HG03439 (cell line): ENCODE results near the gene CAPN7.

ENCODE experiments used
- ATAC-seq: cut with Tn5 transposase; IDR thresholded peaks from one replicate; pipeline ENCODE4 v1.9.1; 2021; ENCODE audit warnings: mild to moderate bottlenecking, moderate library complexity; ENCODE audit not compliant: unreplicated experiment

The CAPN7 gene

DNA sequence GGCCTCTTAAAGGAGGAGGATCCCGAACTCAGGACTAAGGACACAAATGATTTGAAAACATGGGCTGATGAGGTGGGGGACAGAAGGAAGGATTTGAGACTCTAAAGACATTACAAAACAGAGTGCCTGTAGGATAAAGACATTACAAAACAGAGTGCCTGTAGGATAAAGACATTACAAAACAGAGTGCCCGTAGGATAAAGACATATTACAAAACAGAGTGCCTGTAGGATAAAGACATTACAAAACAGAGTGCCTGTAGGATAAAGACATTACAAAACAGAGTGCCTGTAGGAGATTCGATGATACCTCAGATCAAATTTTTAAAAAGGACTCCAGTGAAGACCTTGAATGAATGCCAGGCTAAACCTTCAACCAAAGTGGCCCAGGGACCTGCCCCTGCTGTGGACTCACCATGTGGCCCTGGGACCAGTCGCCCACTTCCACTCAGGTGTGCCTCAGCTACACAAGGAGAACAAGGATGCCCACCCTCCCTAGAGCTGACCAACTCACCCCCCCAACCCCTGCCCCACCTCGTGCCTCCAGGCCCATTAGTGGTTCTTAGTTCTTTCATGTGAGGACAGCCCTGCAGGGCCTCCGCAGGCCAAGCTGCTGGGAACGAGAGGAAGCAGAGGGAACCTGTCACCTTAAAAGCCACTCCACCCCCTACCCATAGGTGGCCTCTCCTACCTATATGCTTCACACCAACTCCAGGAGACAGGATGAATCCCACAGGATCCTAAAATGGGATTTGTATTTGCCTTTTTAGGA is 66.6 kb downstream of the CAPN7 start:
- no peak for ATAC-seq

DNA sequence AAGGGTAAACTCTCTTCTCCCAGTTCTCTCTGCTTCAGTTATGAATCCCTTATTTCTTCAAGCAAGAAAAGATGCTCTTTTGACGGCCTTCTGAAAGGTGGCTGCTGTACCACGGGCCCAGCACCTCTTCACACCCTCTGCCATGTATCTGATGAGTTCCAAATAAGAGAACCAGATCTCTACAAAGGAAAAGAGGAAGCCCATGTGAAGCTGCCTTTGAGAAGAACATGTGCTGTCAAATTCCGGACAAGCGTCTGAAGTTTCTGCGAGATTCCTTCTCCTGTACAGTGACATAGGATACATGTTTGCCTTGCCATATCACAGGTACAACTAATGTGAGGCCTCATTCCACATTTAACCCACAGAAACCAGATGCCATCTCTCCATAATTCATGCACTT is 67.2 kb downstream of the CAPN7 start:
- no peak for ATAC-seq

DNA sequence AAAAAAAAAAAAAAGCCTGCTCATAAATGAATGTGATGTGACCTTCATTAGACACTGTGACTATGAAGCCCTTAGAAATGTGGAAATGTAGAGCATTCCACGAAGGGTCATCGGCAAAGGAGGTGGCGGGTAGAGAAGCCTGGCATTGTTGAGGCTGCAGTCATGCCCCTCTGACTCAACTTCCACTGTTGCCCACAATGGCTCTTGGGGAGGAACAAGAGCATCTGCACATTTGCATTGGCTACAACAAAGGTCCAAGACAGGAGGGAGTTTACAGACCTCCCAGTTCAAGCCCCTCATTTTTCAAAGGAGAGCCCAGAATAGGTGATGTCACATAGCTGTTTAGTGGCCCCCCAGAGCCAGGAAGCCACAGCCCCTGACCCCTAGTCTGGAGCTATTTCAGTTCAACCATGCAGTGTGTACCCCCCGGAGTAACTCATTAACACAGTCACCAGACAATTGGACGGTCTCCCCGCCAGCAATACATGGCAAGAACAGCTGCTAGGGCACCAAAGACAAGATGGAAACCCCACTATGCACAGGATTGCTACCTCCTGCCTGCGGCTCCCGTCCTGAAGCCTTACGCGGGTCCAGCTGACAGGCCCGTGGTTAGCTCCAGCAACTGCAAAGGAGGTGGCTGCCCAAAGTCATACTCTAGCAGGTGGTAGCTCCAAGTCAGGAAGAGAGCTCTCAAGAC is 70.1 kb downstream of the CAPN7 start:
- ATAC-seq: no peak

DNA sequence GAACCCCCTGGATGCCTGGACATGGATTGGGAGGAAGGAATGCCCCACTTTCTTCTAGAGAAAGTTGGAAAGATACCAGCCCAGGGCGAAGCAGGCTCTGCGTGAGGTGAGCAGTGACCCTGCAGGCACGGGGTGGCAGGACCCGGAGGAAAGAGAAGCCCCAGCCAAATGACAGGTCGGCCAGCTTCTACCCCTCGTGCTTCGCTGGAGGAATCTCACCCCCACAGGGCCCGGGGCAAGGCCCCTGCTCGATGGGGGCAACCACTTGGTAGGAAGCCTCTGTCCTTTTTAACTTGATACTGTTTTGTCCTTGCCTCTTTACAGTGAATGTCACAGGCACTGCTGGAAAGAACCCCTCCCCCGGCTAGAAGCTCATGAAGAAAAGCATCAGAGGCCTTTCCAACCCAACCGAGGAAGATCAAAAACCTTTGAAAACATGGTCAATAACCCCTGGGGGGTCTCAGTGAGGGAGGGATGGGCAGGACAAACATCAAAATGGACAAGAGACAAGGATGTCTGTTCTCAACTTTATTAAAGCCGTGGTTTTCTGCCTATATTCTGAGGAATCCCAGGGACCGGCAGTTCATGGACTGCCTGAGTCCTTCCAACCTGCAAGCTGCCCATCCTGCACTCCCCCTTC is 71.9 kb downstream of the CAPN7 start:
- no peak for ATAC-seq

DNA sequence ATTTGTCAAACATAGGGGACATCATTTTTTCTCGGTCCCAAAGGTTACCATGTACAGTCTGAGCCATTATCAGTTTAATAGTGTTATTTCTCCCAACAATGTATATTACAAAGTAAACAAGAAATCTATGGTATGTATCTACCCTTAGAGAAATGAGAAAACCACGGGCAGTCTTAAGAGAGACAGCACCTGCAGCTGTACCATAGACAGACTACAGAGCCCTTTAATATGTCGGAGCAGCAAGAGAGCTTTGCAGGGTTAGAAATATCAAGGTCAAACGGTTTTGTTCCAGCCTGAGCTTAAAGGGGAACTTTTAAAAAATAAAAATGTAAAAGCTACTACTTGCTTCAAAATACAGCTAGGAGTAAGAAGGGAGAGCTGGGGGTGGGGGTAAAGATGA is 73.2 kb downstream of the CAPN7 start:
- ATAC-seq: no peak

DNA sequence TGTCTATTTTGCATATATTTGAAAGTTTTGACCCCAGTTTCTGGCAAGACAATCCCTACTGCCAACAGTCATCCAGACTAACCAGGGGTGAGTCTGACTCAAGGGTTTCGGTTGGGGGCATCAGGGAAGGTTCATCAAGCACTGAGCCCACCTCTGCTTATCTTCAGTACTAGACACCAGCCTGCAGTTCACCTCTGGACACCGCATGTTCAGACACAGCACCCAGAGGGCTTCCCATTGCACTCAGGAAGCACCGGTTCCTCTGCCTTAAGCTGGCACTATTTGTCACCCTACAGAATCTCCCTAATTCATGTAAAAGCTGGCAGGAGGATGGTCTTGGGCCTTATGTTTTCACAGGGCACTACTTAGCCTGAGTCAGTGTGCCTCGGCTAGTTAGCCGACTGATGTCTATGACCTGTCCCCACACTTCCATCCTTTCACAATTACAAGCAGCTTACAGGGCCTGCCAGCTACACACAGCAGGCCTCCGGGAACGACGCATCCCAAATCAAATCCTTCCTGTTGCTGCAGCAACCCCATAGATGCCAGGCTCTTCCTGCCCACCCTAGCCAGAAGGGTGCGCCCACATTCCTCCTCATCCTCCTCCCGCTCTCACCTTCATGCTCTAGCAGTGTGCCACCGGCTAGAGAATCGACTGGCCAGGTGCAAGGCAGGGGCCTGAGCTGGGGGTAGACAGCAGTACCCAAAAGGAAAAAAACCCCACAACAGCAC is 73.8 kb downstream of the CAPN7 start:
- no peak for ATAC-seq

DNA sequence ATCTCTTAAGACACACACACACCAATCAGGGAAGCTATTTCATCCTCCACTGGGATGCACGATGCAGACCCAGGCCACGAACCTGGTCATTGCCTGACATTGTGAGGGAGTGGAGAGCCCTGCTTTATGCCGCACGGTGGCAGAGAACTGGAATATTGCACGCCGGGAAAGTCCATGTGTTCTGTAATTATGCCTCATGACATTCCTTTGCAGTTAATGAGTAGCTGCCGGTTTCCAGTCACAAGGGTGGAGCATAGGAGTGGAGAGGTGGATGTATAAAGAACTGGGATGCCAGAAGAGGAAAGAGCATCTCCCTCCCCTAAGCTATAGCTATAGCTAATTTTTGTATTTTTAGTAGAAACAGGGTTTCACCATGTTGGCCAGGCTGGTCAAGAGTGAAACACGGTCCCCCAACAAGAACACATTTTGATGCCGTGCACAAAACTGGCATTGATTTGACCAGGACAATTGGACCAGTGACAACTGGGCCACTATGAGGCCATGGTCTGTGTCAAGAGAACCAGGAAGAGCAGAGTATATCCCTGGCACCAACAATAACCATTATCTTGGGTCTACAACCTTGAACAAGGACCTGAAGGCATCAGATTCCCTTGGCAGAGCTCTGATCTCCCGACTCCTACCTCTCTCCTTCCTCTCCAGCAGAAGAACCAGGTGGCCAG is 74.9 kb downstream of the CAPN7 start:
- no peak for ATAC-seq

DNA sequence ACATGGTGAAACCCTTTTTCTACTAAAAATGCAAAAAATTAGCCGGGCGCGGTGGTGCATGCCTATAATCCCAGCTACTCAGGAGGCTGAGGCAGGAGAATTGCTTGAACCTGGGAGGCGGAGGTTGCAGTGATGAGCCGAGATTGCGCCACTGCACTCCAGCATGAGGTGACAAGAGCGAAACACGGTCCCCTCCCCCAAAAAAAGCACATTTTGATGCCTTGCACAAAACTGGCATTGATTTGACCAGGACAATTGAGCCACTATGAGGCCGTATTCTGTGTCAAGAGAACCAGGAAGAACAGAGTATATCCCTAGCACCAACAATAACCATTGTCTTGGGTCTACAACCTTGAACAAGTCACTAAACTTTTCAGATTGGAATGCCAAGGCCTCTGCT is 75.8 kb downstream of the CAPN7 start:
- no peak for ATAC-seq

DNA sequence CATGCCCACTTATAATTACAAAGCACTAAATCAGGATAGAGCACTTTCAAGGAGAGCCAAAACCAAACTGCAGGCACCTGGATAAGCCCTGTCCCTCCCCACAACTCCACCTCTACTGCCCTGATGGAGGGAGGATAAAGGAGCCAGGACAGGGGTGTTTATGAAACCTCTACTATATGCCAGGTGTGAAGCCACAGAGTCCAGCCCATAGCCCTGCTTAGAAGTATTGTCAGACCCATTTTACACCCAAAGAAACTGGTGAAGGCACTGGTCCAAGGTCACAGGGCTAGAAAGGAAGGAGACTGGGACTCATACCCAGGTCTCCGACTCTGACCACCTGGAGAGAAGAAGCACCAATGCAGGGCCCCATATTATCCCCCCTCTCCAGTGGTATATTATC is 77.7 kb downstream of the CAPN7 start:
- ATAC-seq: no peak

DNA sequence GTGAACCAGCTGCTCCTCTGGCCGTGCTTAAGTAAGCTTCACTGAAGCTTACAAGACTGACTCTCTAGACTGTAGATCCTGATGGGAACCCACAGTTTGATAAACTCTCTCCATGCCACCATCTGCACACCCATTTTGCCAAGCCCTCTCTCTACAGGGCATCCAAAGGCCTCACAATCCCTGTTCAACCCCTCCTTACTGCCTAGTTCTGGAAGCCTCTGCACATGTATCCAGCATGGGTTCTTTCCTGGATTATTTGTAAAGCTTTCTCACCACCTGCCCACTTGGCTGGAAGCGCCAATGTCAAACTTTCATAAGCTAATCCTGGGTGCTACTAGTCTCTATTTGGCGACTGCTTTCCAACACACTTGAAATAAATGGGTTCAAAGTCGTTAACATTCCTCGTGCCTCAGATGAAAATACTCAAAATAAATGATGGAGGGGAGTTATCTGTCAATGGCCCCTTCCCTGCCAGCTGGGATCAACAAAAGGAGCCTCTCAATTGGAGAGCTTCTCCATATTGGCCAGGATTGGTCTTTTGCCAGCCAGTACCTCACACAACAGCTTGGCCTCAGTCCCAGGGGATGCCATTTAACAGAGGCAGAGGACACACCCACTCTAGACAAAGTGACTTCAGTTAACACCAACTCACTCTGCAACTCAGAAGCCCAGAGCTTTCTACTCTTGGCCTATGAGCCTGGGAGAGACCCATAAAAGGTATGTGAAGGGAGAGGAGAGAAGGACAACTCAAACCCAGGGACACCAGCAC is 78.3 kb downstream of the CAPN7 start:
- no peak for ATAC-seq

DNA sequence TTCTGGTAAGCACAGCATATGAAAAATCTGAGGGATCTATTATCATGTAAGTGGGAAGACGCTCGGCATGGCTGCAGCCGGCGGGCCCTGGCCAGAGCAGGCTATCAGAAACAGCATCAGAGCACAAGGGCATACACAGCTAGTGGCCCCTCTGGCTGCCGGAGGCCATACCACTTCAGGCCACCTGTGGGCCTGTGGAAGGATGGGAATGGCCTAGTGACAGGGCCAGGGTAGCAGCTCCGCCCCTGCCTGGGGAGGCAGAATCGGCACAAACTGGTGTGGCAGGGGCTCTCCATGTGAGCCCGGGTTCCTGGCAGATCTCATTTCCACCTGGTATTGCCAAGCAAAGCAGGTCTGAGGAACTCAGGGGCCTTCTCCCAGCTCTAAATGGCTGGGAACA is 80.0 kb downstream of the CAPN7 start:
- ATAC-seq: no peak

DNA sequence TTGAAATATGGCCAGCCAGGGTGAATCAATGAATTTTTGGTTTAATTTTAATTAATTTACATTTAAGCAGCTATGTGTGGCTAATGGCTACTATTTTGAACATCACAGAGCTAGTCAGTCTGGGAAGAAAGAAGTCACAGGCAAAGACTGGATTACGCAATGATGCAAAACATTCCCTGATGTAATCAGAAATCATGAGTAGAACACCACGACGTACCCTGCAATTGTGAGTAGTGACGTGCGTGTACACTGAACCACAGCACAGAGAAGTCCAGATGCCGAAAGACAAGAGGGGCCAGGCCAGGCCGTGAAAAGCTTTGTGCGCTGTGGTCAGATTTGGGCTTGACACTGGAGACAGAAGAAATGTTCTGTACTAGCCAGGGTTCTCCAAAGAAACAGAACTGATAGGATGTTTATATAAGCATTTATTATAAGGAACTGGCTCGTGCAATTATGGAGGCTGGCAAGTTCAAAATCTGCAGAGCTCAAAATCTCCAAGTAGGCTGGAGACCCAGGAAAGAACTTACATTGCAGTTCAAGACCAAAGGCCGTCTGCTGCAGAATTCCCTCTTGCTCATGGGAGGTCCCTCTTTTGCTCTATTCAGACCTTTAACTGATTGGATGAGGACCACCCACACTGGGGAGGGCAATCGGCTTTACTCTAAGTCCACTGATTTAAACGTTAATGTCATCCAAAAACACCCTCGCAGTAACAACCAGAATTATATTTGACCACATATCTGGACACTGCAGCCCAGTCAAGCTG is 81.7 kb downstream of the CAPN7 start:
- no peak for ATAC-seq

DNA sequence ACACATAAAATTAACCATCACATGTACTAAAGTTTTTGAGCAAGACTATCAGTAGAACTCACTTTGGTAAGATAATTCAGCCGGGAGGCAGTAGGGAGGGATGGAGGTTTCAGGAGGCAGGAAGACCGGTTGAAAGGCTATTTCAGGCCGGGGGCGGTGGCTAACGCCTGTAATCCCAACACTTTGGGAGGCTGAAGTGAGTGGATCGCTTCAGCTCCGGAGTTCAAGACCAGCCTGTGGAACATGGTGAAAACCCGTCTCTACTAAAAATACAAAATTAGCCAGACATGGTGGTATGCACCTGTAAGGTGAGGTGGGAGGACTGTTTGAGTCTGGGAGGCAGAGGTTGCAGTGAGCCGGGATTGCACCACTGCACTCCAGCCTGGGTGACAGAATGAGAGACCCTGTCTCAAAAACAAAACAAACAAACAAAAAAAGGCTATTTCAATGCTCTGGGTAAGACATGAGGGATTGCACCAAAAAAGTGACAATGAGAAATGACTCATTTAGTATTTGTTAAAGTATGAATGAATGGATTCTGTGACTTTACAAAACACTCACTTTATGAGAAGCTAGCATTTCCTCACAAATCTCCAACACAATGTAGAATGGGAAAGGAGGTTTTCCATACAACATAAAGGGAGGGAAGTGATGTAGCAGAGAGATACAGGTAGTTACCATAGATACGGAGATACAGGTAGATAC is 82.4 kb downstream of the CAPN7 start:
- no peak for ATAC-seq

DNA sequence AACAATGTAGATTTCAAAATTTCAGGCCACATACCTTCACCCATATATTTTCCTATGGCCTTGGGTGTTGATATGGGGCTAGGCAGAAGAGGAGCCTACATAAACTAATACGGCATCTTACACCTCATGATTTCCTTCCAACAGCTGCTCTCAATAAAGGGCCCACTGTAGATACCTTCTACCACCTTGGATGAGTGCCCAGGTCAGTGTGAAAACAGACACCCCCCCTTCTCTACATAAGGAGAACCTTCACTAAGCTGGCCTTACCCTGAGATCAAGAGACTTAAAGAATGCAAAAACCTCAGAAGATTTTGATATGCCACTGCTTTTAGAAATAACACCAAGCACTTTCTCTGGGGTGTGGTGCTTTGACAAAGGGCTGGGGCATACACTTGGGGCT is 83.6 kb downstream of the CAPN7 start:
- ATAC-seq: no peak

DNA sequence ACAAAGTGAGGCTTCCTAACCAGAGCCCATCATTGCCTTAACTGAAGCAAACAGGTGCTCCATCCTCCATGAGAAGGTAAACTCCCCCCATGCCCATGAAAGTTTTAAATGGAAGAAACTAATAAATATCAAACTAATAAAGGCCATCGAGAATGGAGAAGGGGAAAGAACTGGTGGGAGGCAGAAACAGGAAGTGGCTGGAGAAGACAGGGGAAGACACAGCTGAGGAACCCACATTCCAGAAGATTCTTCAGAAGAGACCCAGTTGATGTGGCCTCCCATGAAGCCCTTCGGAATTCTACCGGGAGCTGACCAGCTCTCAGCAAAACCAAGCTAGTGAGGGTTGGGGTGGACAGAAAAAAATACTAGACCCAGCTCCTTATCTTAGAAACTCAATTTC is 84.7 kb downstream of the CAPN7 start:
- ATAC-seq: no peak

DNA sequence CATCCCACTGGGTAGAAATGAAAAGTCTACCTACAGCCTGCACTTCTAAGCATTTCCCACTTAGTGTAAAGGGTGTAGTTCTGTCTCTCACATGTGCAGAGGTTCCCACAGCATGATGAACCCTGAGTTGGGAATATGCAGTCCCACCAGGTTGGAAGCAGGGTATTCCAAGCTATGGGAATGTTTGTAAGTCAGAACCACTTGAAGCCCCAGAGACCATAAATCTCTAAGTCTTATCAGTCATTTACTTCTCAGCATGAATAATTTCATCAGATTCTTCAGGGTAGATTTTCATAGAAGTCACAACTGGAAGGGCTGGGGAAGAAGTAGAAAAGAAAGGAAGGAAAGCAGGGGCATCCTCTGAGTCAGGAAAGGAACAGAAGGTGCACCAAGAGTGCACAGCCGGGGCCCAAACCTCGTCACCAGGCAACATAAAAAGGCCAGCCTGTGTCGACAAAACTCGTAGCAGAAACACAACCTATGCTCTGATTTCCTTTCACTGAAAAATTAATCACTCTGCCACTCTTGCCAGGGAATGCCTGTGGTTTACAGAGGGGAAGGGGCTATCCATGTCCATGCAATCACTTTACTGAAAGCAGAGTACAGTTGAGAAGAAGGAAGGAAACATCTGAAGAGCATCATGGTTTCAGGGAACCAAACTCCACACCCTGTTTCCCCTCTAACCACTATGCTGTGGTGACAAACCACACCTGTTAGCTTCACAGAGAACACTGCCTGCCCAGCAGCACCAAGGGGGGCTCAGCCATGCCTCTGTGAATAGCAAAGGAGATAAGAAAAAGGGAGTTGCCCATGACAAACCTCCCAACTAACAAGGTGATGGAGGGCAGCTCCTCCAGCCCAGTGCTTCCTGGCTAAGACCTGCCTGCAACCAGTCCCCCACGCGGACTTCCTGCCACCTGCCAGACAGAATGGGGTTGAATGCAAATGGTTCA is 85.8 kb downstream of the CAPN7 start:
- peak; percentile 83 for ATAC-seq

DNA sequence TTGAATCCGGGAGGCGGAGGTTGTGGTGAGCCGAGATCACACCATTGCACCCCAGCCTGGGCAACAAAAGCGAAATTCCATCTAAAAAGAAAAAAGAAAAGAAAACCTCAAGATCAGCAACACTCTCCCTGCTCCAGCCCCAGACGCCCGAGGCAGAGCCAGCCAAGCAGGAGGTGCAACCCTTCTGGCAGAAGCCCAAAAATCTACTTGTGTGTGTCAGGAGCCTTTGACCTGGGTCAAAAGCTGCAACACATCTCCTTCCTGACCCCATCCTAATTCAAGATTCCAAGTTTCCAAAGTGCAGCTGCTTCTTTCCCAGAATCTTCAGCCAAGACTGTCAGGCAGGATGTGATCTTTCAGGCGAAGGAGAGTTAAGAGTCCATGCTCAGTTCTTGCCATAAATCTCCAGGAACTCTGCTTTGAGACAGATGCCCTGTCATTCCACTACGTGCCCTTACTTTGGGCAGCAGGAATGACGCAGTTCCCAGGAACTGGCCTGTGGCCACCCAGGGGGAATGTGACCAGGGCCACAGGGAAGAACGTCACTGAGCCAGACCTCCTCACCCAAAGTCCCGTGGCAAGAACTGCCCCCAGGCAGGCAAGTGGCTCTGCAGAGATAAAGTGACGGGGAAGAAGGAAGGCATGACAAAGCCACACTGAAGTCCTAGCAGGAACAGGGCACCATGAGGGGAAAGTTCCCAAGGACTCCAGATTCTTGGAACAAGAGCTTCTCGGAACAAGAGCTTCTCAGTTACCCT is 86.9 kb downstream of the CAPN7 start:
- no peak for ATAC-seq
